Large intestine (tissue), 3 donors: ENCODE measurements around the gene BLTP3B. TPM values are rescaled to one million over a fixed set of nuclear protein-coding genes. Genes with fewer than 3 reads are reported as not detected.
A peak's percentile ranks its signal among the peaks of the same experiment; 100 is the strongest.

Experiments
- DNase-seq, 2 donors: peaks; one replicate each; pipeline versions ENCODE4 v3.0.0 to v3.0.0-alpha.2; 2013
- H3K27ac ChIP-seq: one replicate; pipeline ENCODE4 v1.5.1; 2013; ENCODE audit warnings: low read length
- H3K27me3 ChIP-seq: 2 replicates; pipeline ENCODE4 v1.6.1; 2013; ENCODE audit warnings: low read length; ENCODE audit not compliant: control insufficient read depth, insufficient read depth
- H3K36me3 ChIP-seq: 2 replicates; pipeline ENCODE4 v1.6.1; 2013; ENCODE audit warnings: low read length; ENCODE audit not compliant: control insufficient read depth, insufficient read depth
- H3K4me1 ChIP-seq: one replicate; pipeline ENCODE4 v1.6.1; 2013; ENCODE audit warnings: low read length; ENCODE audit not compliant: control insufficient read depth, insufficient read depth
- H3K4me3 ChIP-seq: one replicate; pipeline ENCODE4 v1.5.1; 2013; ENCODE audit warnings: low read length
- H3K9me3 ChIP-seq: one replicate; pipeline ENCODE4 v1.6.1; 2013; ENCODE audit warnings: mild to moderate bottlenecking, low read depth, low read length, moderate library complexity; ENCODE audit not compliant: control insufficient read depth
- WGBS: methylation state at CpG from one replicate; pipeline ENCODE4 v1.1.5; 2013; ENCODE audit warnings: low lambda C conversion rate; ENCODE audit not compliant: insufficient coverage; 5-methylcytosine and 5-hydroxymethylcytosine counted together
- polyA plus RNA-seq: library from polyadenylated mRNA; unstranded; fragments of 120-200 nt; gene quantifications from one replicate; pipeline ENCODE4 v1.2.1, GENCODE V29; 2013

Gene BLTP3B
- polyA plus RNA-seq, 1 donor: 19.2 TPM

DNA sequence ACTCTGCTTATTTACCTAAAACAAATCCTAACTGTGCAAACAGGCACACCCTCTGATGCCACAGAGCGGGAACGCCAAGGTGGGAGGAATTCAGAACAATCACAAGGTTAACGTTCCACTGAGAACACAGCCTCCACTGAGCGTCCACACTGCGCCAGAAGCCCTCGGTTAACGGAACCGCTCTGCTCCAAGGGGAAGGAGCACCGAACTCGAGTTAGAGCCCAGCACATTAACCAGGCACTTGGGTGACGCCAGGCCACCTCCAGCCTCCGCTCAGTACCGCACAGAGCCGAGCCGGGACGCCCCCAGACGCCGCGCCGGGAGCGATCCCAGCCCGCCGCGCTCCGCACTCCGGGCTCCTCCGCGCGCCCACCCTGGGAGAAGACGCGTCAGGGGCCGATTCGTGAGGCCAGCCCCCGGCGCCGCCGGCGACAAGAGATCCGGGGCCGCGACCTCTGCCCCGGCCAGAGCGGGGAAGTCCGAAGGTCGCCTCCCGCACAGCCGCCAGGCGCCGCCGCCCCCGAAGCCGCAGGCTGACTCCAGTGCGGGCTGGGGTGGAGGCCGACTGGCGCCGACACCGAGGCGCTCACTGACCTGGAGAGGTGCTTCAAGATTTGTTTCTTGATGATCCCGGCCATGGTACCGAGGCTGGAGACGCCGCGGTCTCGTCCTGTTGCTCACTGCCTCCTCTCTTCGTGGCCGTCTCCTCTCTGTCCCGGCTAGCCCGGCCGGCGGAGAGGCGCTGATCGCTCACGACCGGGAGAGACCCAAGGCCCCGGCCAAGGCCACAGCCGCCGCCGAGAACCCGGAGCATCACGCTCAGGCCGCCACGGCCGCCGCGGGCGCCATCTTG is 450 bp downstream of the BLTP3B start:
- no CpG with 5 or more reads among the region's 86 CpGs for WGBS
- Histone ChIP-seq H3K27ac (peak overlapping the region; percentile 98), H3K27me3 (no peaks in the 10 kb centered on the region), H3K4me1 (peaks cover 6% of the 10 kb centered on the region), H3K9me3 (no peaks in the 10 kb centered on the region), H3K4me3 (peak overlapping the region; percentile 100), H3K36me3 (no peaks in the 10 kb centered on the region)
- peak; percentile 42 to 81 for DNase-seq

DNA sequence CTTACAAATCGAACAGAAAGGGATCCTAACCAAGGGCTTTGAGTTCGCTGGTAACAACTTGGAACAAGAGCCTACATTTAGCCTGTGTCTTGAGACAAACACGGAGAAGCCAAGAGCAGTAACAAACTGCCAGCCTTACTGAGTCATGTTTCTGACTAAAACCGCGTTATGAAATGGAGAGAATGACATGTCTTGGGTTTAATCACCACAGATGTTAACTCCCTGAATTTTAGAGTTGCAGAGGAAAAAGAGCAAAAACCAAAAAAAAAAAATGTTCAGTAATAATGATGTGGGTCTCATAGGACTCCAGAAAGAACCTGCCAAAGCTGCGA is 1.0 kb downstream of the BLTP3B start:
- 28% methylated on average over 2 of the region's 6 CpGs for WGBS
- H3K36me3 ChIP-seq: no peaks in the 10 kb centered on the region
- no peak for DNase-seq
- H3K27me3 ChIP-seq: no peaks in the 10 kb centered on the region
- peak overlapping the region; percentile 98 for H3K27ac ChIP-seq
- H3K4me1 ChIP-seq: peaks cover 6% of the 10 kb centered on the region
- peak overlapping the region; percentile 100 for H3K4me3 ChIP-seq
- no peaks in the 10 kb centered on the region for H3K9me3 ChIP-seq

DNA sequence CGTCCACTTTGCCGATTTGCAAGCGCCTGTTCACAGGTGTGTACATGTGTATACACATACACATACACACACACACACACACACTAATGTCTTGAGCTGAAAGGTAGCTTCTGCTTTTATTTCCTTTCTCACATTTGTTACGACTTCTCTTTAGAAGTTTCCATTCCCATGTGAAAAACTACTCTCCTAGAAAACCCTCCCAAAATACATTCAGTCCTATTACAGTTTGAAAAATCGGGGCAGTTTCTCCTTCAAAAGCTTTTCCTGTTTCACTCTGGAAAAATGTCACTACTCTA is 3.9 kb downstream of the BLTP3B start:
- Histone ChIP-seq H3K27ac (no peak overlapping the region), H3K4me1 (peaks cover 6% of the 10 kb centered on the region), H3K4me3 (no peak overlapping the region), H3K36me3 (no peaks in the 10 kb centered on the region), H3K27me3 (no peaks in the 10 kb centered on the region), H3K9me3 (no peaks in the 10 kb centered on the region)
- no peak for DNase-seq
- 76% methylated on average over 2 of the region's 5 CpGs for WGBS

DNA sequence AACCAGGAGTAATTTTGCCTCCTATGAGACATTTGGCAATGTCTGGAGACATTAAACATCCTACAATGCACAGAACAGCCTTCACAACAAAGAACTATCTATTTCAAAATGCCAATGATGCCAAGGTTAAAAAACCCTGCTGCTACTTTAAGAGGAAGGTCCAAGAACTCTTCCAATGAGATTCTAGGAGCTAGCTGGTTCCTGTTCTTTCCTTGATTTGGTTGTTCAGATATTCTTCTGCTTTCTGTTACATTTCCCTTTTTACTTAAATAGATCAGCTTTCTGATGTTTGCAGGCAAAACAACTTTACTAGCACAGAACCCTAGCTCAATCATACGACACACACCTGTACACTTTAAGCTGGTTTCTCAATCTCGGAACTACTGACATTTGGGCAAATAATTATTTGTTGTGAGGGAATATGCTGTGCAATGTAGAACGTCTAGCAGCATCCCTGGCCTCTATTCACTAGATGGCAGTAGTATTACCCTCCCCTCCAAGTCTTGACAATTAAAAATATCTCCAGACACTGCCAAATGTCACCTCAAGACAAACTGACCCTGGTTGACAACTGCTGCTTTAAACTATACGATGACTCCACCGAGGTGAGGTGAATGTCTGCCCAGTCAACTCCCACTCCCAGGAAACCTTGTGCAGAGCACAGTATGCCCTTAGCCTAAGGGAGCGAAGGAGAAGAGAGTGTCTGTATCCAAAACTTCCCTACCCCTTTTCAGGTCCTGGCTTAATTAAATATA is 4.4 kb downstream of the BLTP3B start:
- DNase-seq: no peak
- no peaks in the 10 kb centered on the region for H3K36me3 ChIP-seq
- H3K27ac ChIP-seq: no peak overlapping the region
- no CpG with 5 or more reads among the region's 6 CpGs for WGBS
- H3K4me1 ChIP-seq: peaks cover 6% of the 10 kb centered on the region
- H3K9me3 ChIP-seq: no peaks in the 10 kb centered on the region
- H3K27me3 ChIP-seq: no peaks in the 10 kb centered on the region
- H3K4me3 ChIP-seq: no peak overlapping the region

DNA sequence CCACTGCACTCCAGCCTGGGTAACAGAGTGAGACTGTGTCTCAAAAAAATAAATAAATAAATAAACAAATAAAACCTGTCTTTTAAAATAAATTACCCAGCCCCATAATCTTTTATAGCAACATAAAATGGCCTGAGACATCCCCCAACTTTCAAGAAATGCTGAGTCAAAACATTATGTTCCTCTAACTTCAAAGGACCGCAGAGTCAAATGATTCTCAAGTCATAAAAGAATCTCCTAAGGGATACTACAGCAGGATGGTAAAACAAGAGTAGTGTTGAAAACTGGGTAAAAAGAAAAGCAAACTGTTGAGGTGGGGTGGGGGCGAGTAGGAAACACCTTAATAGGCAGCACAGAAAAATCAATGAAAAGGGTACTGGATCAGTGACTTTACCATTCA is 9.5 kb downstream of the BLTP3B start:
- Histone ChIP-seq H3K27ac (no peak overlapping the region), H3K4me3 (no peak overlapping the region), H3K9me3 (peaks cover 6% of the 10 kb centered on the region), H3K4me1 (peaks cover 16% of the 10 kb centered on the region), H3K27me3 (no peaks in the 10 kb centered on the region), H3K36me3 (no peaks in the 10 kb centered on the region)
- no CpG with 5 or more reads among the region's 2 CpGs for WGBS
- DNase-seq: no peak

DNA sequence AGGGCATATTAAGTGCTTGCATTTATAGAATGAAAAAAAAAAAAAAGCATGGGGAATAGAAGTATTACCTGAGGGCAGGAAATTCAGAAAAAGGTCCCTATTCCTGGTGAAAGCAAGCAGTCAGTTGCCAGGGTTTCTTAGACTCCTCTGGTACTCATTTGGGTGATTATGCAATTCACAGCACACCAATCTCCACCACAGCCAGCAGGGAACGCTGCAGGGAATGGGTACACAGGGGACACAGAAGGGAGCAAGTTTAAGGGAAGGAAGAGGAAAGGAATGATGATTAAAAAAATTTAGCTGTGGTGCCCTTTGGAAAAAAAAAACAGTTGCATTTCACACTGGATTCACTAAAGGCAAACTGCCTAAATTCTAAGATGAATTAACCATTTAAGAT is 14.2 kb downstream of the BLTP3B start:
- peak overlapping the region; percentile 45 for H3K27ac ChIP-seq
- DNase-seq: peak in 1 of 2 donors; percentile 8

DNA sequence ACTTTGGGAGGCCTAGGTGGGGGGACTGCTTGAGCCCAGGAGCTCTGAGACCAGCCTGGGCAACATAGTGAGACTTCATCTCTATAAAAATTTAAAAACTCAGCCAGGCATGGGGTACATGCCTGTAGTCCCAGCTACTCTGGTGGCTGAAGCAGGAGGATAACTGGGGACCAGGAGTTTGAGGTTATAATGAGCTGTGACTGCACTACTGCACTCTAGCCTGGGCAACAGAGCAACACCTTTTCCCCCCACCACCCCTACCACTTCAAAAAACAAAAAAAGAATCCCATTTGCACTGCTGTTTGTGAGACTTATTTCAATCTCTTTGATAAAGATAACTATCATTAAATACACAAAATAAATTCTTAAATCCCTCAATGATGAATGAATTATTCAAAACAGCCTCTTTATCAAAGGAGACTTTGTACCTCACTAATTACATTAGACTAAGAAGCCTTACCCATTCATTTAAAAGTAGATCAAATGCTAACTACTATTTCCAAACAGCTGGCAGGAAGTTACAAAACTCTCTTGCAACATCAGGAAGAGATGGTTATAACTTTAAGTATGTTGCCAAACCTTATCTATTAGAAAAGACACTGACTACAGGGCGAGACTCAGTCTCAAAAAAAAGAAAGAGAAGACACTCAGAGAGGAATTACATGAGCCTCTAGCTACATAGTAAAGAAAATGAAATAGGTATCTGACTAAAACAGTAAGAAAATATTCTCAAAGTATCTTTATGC is 14.7 kb downstream of the BLTP3B start:
- Histone ChIP-seq H3K36me3 (no peaks in the 10 kb centered on the region), H3K9me3 (peaks cover 6% of the 10 kb centered on the region), H3K27me3 (no peaks in the 10 kb centered on the region), H3K4me1 (peaks cover 11% of the 10 kb centered on the region), H3K27ac (peak overlapping the region; percentile 45), H3K4me3 (no peak overlapping the region)
- whole genome bisulfite sequencing: 20% methylated on average over 1 of the region's 1 CpG
- peak; percentile 63 to 78 for DNase-seq

More for the DNA sequence above, 14.2 kb downstream of the BLTP3B start:
- H3K36me3 ChIP-seq: no peaks in the 10 kb centered on the region
- H3K27me3 ChIP-seq: no peaks in the 10 kb centered on the region
- peaks cover 11% of the 10 kb centered on the region for H3K4me1 ChIP-seq
- no peak overlapping the region for H3K4me3 ChIP-seq
- peaks cover 6% of the 10 kb centered on the region for H3K9me3 ChIP-seq
- WGBS: no CpG with 5 or more reads among the region's 1 CpG

DNA sequence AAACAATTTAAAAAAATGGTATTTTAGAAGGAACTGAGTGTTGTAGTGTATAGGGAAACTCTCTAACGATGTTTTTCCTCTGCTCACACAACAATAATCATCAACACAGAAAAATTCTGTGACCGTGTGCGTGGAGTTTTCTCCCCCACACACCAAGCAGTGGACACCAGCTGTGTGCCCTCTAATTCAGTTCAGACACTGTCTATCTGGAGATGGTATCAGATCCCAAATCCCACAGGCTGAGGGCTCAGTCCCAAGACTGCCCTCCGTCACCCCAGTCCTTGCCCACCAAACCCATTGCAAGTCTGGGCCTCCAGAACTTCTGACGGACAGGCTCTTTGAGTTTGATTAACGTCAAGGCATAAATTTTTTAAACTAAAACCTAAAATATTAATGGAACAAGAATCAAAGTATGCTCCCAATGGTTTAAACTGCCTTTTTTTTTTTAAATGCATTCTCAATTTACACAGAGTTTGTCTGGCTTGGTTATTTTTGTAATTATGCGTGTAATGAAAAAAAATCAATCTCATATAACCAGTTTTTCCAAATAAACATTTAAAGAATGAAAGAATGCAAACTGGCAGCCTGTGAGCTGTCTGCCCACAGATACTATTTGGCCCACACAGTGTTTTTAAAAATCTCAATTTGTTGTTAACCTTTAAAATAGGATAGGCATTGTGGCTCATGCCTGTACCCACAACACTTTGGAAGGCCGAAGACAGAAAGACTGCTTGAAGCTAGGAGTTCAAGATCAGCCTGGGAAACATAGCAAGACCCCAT is 19.2 kb downstream of the BLTP3B start:
- Histone ChIP-seq H3K4me3 (no peak overlapping the region), H3K9me3 (peaks cover 4% of the 10 kb centered on the region), H3K27ac (no peak overlapping the region), H3K27me3 (no peaks in the 10 kb centered on the region), H3K36me3 (no peaks in the 10 kb centered on the region), H3K4me1 (peaks cover 3% of the 10 kb centered on the region)
- no peak for DNase-seq
- WGBS: 96% methylated on average over 4 of the region's 8 CpGs

DNA sequence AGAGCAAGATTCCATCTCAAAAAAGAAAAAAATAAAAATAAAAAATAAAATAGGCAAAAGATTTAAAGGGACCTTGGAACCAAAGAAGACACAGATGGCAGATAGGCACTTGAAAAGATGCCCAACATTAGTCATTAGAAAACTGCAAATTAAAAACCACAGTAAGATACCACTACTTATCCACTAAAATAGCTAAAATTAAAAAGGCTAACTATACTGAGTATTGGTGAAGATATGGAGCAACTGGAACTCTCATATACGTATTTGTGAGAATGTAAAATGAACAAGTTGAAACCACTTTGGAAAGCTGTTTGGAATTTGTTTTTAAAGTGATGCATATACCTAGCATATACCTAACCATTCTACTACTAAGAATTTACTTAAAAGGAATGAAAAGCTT is 22.3 kb downstream of the BLTP3B start:
- no CpG with 5 or more reads among the region's 1 CpG for WGBS
- peaks cover 4% of the 10 kb centered on the region for H3K9me3 ChIP-seq
- no peak overlapping the region for H3K27ac ChIP-seq
- DNase-seq: no peak
- H3K4me3 ChIP-seq: no peak overlapping the region
- H3K36me3 ChIP-seq: peaks cover 2% of the 10 kb centered on the region
- H3K4me1 ChIP-seq: no peaks in the 10 kb centered on the region
- no peaks in the 10 kb centered on the region for H3K27me3 ChIP-seq

DNA sequence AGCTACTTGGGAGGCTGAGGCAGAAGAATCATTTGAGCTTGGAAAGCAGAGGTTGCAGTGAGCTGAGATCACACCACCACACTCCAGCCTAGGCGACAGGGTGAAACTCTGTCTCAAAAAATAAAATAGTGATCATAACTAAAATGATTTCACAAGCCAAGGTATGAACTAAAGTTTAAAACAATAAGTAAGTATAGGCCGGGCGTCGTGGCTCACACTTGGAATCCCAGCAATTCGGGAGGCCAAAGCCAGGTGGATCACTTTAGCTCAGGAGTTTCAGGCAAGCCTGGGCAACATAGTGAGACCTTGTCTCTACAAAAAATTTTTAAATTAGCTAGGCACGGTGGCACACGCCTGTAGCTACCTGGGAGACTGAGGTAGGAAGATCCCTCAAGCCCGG is 27.4 kb downstream of the BLTP3B start:
- H3K4me3 ChIP-seq: no peak overlapping the region
- H3K36me3 ChIP-seq: peaks cover 2% of the 10 kb centered on the region
- whole genome bisulfite sequencing: 100% methylated on average over 1 of the region's 8 CpGs
- no peaks in the 10 kb centered on the region for H3K27me3 ChIP-seq
- no peak overlapping the region for H3K27ac ChIP-seq
- no peak for DNase-seq
- H3K4me1 ChIP-seq: no peaks in the 10 kb centered on the region
- H3K9me3 ChIP-seq: peaks cover 4% of the 10 kb centered on the region
